Measurements from ENCODE around the gene CENPO.
"Not testable (repeated sequence)": the region's sequence is repeated elsewhere in the genome, so short reads cannot be mapped to it uniquely, and the experiment has no call there.

The CENPO gene

GRCh38 chr2:24788816-24789215 is 4.4 kb upstream of the CENPO start:
- DNase-seq (ENCODE audit: low spot score) = no peak

- DNase-seq (ENCODE audit: low spot score) = no peak
These were observed 1.8 kb upstream of the CENPO start for GRCh38 chr2:24791452-24791851.

- no peak for DNase-seq (ENCODE audit: low spot score)
These were observed 717 bp upstream of the CENPO start for GRCh38 chr2:24792542-24792873.

- no peak for DNase-seq (ENCODE audit: low spot score)
These were observed 673 bp downstream of the CENPO start for GRCh38 chr2:24793761-24794435.

- no peak for DNase-seq (ENCODE audit: low spot score)
These were observed 4.4 kb downstream of the CENPO start for GRCh38 chr2:24797644-24798043.

- not testable (repeated sequence) for DNase-seq (ENCODE audit: low spot score)
These were observed 7.3 kb downstream of the CENPO start for GRCh38 chr2:24800487-24800886.

GRCh38 chr2:24805811-24806660 is 12.8 kb downstream of the CENPO start:
- not testable (repeated sequence) for DNase-seq (ENCODE audit: low spot score)

- no peak for DNase-seq (ENCODE audit: low spot score)
These were observed 13.4 kb downstream of the CENPO start for GRCh38 chr2:24806661-24807036.

- DNase-seq (ENCODE audit: low spot score) = no peak
These were observed 16.2 kb downstream of the CENPO start for GRCh38 chr2:24809316-24810007.

GRCh38 chr2:24813691-24814137 is 20.5 kb downstream of the CENPO start:
- DNase-seq (ENCODE audit: low spot score) = no peak

GRCh38 chr2:24814516-24814915 is 21.3 kb downstream of the CENPO start:
- DNase-seq (ENCODE audit: low spot score) = no peak

GRCh38 chr2:24815171-24815570 is 21.9 kb downstream of the CENPO start:
- DNase-seq (ENCODE audit: low spot score) = no peak

GRCh38 chr2:24816404-24816803 is 23.2 kb downstream of the CENPO start:
- DNase-seq (ENCODE audit: low spot score) = no peak

GRCh38 chr2:24816884-24817283 is 23.7 kb downstream of the CENPO start:
- DNase-seq (ENCODE audit: low spot score) = no peak

- DNase-seq (ENCODE audit: low spot score) = no peak
These were observed 25.5 kb downstream of the CENPO start for GRCh38 chr2:24818721-24819167.

- no peak for DNase-seq (ENCODE audit: low spot score)
These were observed 26.4 kb downstream of the CENPO start for GRCh38 chr2:24819442-24820174.

GRCh38 chr2:24820175-24820513 is 26.9 kb downstream of the CENPO start:
- DNase-seq (ENCODE audit: low spot score) = no peak

- no peak for DNase-seq (ENCODE audit: low spot score)
These were observed 27.6 kb downstream of the CENPO start for GRCh38 chr2:24820598-24821432.

GRCh38 chr2:24821433-24821891 is 28.2 kb downstream of the CENPO start:
- no peak for DNase-seq (ENCODE audit: low spot score)

GRCh38 chr2:24822049-24822706 is 29.0 kb downstream of the CENPO start:
- DNase-seq (ENCODE audit: low spot score) = no peak

Data from hematopoietic multipotent progenitor cell treated with erythropoietin and hydrocortisone succinate and interleukin-3 and kit ligand, for 17 days (in vitro differentiated cells).